Occipital lobe (tissue), 2 donors: ENCODE data around the gene TPSAB1. TPM values are rescaled to one million over a fixed set of nuclear protein-coding genes. Genes with fewer than 3 reads are reported as not detected.

Experiments
- DNase-seq: peaks from one replicate; lab custom pipeline; 2025; lab: John Stamatoyannopoulos, UW
- total RNA-seq: library from RNA; depleted of rRNA; stranded (reverse); fragments of >200 nt; gene quantifications from one replicate; pipeline ENCODE4 v1.2.3, GENCODE V29; 2014

The TPSAB1 gene
- total RNA-seq, 1 donor from 2014 or later: not detected

GRCh38 chr16:1283996-1284616, 43.6 kb downstream of the TPSAB1 start:
- no peak for DNase-seq

GRCh38 chr16:1285669-1286512, 45.4 kb downstream of the TPSAB1 start:
- no peak for DNase-seq

- no peak for DNase-seq
These were observed 46.1 kb downstream of the TPSAB1 start for GRCh38 chr16:1286513-1287094.

GRCh38 chr16:1287982-1288670, 47.6 kb downstream of the TPSAB1 start:
- no peak for DNase-seq

GRCh38 chr16:1288813-1289476, 48.4 kb downstream of the TPSAB1 start:
- no peak for DNase-seq

GRCh38 chr16:1289477-1289866, 49.0 kb downstream of the TPSAB1 start:
- DNase-seq: no peak

- DNase-seq: no peak
These were observed 49.6 kb downstream of the TPSAB1 start for GRCh38 chr16:1290063-1290501.

GRCh38 chr16:1290860-1291575, 50.5 kb downstream of the TPSAB1 start:
- no peak for DNase-seq

- DNase-seq: no peak
These were observed 51.1 kb downstream of the TPSAB1 start for GRCh38 chr16:1291576-1291974.

Other genes with a start within 250 kb of the TPSAB1 start
- gene SSTR5, start 168.0 kb upstream of the TPSAB1 start, total RNA-seq: 0.16 TPM
- gene C1QTNF8, start 144.5 kb upstream of the TPSAB1 start, total RNA-seq: not detected
- 15.4 TPM for gene CACNA1H, start 87.6 kb upstream of the TPSAB1 start, total RNA-seq
- gene TPSG1, start 15.4 kb upstream of the TPSAB1 start, total RNA-seq: not detected
- gene TPSB2, start 10.5 kb upstream of the TPSAB1 start, total RNA-seq: not detected
- gene TPSD1, start 15.4 kb downstream of the TPSAB1 start, total RNA-seq: not detected
- gene UBE2I, start 68.9 kb downstream of the TPSAB1 start, total RNA-seq: 42.7 TPM
- 5.8 TPM for gene BAIAP3, start 92.9 kb downstream of the TPSAB1 start, total RNA-seq
- 36.8 TPM for gene TSR3, start 111.2 kb downstream of the TPSAB1 start, total RNA-seq
- 15.0 TPM for gene GNPTG, start 111.2 kb downstream of the TPSAB1 start, total RNA-seq
- 10.1 TPM for gene UNKL, start 174.0 kb downstream of the TPSAB1 start, total RNA-seq
- gene UQCC4, start 180.0 kb downstream of the TPSAB1 start, total RNA-seq: 11.2 TPM
- not detected for gene PERCC1, start 190.4 kb downstream of the TPSAB1 start, total RNA-seq
- gene CCDC154, start 203.9 kb downstream of the TPSAB1 start, total RNA-seq: 0.16 TPM
- 29.2 TPM for gene CLCN7, start 234.3 kb downstream of the TPSAB1 start, total RNA-seq
- not detected for gene PTX4, start 248.2 kb downstream of the TPSAB1 start, total RNA-seq